Neural progenitor cell (in vitro differentiated cells): Measurements from ENCODE around the gene TMUB2. TPM values are rescaled to one million over a fixed set of nuclear protein-coding genes. Genes with fewer than 3 reads are reported as not detected.

Source experiments
- DNase-seq: peaks from one replicate; pipeline ENCODE4 v3.0.0-alpha.2; 2016; ENCODE audit warnings: low spot score
- H2AFZ ChIP-seq: fragments of 200-600 bp; sonication (generic); replicated peaks from 2 replicates; pipeline ENCODE4 v1.6.1; 2016; ENCODE audit warnings: antibody characterized with exemption
- H3F3A ChIP-seq: fragments of 200-600 bp; sonication (generic); 2 replicates; pipeline ENCODE4 v1.6.1; 2016; ENCODE audit warnings: antibody characterized with exemption, low read depth
- H3K27ac ChIP-seq: fragments of 200-600 bp; sonication (generic); 2 replicates; pipeline ENCODE4 v1.5.1; 2016; ENCODE audit warnings: mild to moderate bottlenecking
- H3K27me3 ChIP-seq: fragments of 200-600 bp; sonication (generic); 2 replicates; pipeline ENCODE4 v1.6.1; 2016; ENCODE audit warnings: mild to moderate bottlenecking, moderate library complexity
- H3K36me3 ChIP-seq: fragments of 200-600 bp; sonication (generic); 2 replicates; pipeline ENCODE4 v1.5.1; 2016
- H3K4me1 ChIP-seq: fragments of 200-600 bp; sonication (generic); 2 replicates; pipeline ENCODE4 v1.6.1; 2016; ENCODE audit warnings: mixed run types
- H3K4me2 ChIP-seq: fragments of 200-600 bp; sonication (generic); 2 replicates; pipeline ENCODE4 v1.6.1; 2016
- H3K4me3 ChIP-seq: fragments of 200-600 bp; sonication (generic); 2 replicates; pipeline ENCODE4 v1.5.1; 2016
- H3K79me2 ChIP-seq: fragments of 200-600 bp; sonication (generic); 2 replicates; pipeline ENCODE4 v1.6.1; 2016; ENCODE audit warnings: low read depth
- H3K9ac ChIP-seq: fragments of 200-600 bp; sonication (generic); 2 replicates; pipeline ENCODE4 v1.6.1; 2016
- H3K9me3 ChIP-seq: fragments of 200-600 bp; sonication (generic); 2 replicates; pipeline ENCODE4 v1.5.1; 2016; ENCODE audit warnings: low read depth
- H4K20me1 ChIP-seq: fragments of 200-600 bp; sonication (generic); 2 replicates; pipeline ENCODE4 v1.6.1; 2016; ENCODE audit warnings: low read depth
- H3K27ac Mint-ChIP-seq: 3 replicates; pipeline ENCODE4 v1.8.0; 2021; ENCODE audit warnings: mixed read lengths
- H3K27me3 Mint-ChIP-seq: 2 replicates; pipeline ENCODE4 v1.8.0; 2022; ENCODE audit warnings: low read depth, mild to moderate bottlenecking, inconsistent platforms, moderate library complexity, mixed read lengths; ENCODE audit not compliant: insufficient read depth
- H3K36me3 Mint-ChIP-seq: 3 replicates; pipeline ENCODE4 v1.8.0; 2021; ENCODE audit warnings: mixed read lengths
- H3K4me1 Mint-ChIP-seq: 3 replicates; pipeline ENCODE4 v1.8.0; 2021; ENCODE audit warnings: mixed read lengths
- H3K4me3 Mint-ChIP-seq: 3 replicates; pipeline ENCODE4 v1.8.0; 2021; ENCODE audit warnings: mild to moderate bottlenecking, moderate library complexity, mixed read lengths
- H3K9me3 Mint-ChIP-seq: 3 replicates; pipeline ENCODE4 v1.8.0; 2020; ENCODE audit warnings: mixed read lengths
- CTCF ChIP-seq: fragments of 200-600 bp; sonication (generic); IDR thresholded peaks from 2 replicates; pipeline ENCODE4 v1.5.1; 2017; ENCODE audit warnings: antibody characterized with exemption, mild to moderate bottlenecking
- EZH2 ChIP-seq: fragments of 200-600 bp; sonication (generic); IDR thresholded peaks from 2 replicates; pipeline ENCODE4 v1.6.1; 2017; ENCODE audit warnings: antibody characterized with exemption, mild to moderate bottlenecking, moderate library complexity
- EZH2phosphoT487 ChIP-seq: fragments of 200-600 bp; sonication (generic); IDR thresholded peaks from 2 replicates; pipeline ENCODE4 v1.6.1; 2017; ENCODE audit warnings: antibody characterized with exemption
- total RNA-seq: library from RNA; depleted of rRNA; stranded (reverse); fragments of >200 nt; gene quantifications from 2 replicates; pipeline ENCODE4 v1.2.3, GENCODE V29; 2015; ENCODE audit warnings: low replicate concordance

Gene TMUB2
- total RNA-seq, 1 donor from 2014 or later, result 16.6 TPM

DNA sequence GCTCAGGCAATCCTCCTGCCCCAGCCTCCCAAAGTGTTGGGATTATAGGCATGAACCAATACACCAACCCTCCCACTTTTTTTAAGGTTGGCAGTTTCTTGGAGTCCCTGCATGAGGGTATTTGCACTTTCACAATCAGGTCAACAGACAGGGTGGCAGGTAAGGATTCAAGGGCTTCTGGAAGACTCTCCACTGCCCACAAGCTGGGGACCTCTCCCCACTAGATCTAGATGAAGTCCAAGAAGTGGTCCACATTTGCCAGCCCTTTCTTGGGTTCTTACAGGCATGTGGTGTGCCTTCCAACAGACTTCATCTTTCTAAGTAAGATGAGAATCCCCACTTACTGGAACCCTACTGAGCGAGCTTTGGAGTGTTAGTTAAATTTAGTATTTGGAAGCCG, 12.3 kb upstream of the TMUB2 start:
- Histone ChIP-seq H3K9ac (no peak overlapping the region), H2AFZ (no peak overlapping the region), H3K27me3 (no peaks in the 10 kb centered on the region), H3K9me3 (no peaks in the 10 kb centered on the region), H4K20me1 (no peaks in the 10 kb centered on the region), H3K79me2 (no peaks in the 10 kb centered on the region), H3K4me2 (no peak overlapping the region), H3K4me3 (no peak overlapping the region), H3F3A (no peaks in the 10 kb centered on the region), H3K36me3 (no peaks in the 10 kb centered on the region), H3K4me1 (peaks cover 11% of the 10 kb centered on the region), H3K27ac (no peak overlapping the region)
- Mint-ChIP-seq H3K27ac (no peak overlapping the region), H3K36me3 (peaks cover 15% of the 10 kb centered on the region), H3K4me3 (no peak overlapping the region), H3K4me1 (peaks cover 9% of the 10 kb centered on the region), H3K27me3 (peaks cover 4% of the 10 kb centered on the region), H3K9me3 (no peaks in the 10 kb centered on the region)
- TF ChIP-seq CTCF (no peak), EZH2 (no peak), EZH2phosphoT487 (no peak)
- no peak for DNase-seq

- no peak overlapping the region for H2AFZ ChIP-seq
- H3K4me2 ChIP-seq, result no peak overlapping the region
- H3K36me3 ChIP-seq, result no peaks in the 10 kb centered on the region
- no peaks in the 10 kb centered on the region for H3K9me3 Mint-ChIP-seq
- H4K20me1 ChIP-seq, result no peaks in the 10 kb centered on the region
- H3K27me3 ChIP-seq, result no peaks in the 10 kb centered on the region
- DNase-seq, result no peak
- peaks cover 7% of the 10 kb centered on the region for H3K4me1 Mint-ChIP-seq
- no peak overlapping the region for H3K9ac ChIP-seq
- H3K27ac Mint-ChIP-seq, result no peak overlapping the region
- H3K9me3 ChIP-seq, result no peaks in the 10 kb centered on the region
- H3K4me3 Mint-ChIP-seq, result no peak overlapping the region
- H3K36me3 Mint-ChIP-seq, result peaks cover 15% of the 10 kb centered on the region
- H3K27me3 Mint-ChIP-seq, result peaks cover 4% of the 10 kb centered on the region
- H3K27ac ChIP-seq, result no peak overlapping the region
- H3K4me3 ChIP-seq, result no peak overlapping the region
- H3K79me2 ChIP-seq, result no peaks in the 10 kb centered on the region
- peaks cover under 1% of the 10 kb centered on the region for H3K4me1 ChIP-seq
- H3F3A ChIP-seq, result no peaks in the 10 kb centered on the region
- TF ChIP-seq EZH2phosphoT487, result no peak
- TF ChIP-seq EZH2, result no peak
- no peak for TF ChIP-seq CTCF
Observed at GRCh38 chr17:44176257-44176656, 10.5 kb upstream of the TMUB2 start.

GRCh38 chr17:44176671-44177501, 9.9 kb upstream of the TMUB2 start:
- Histone ChIP-seq H3K4me1 (no peaks in the 10 kb centered on the region), H3F3A (no peaks in the 10 kb centered on the region), H3K9me3 (no peaks in the 10 kb centered on the region), H3K79me2 (peaks cover 5% of the 10 kb centered on the region), H3K4me3 (no peak overlapping the region), H3K4me2 (no peak overlapping the region), H3K27me3 (no peaks in the 10 kb centered on the region), H3K27ac (no peak overlapping the region), H3K36me3 (peaks cover 3% of the 10 kb centered on the region), H2AFZ (no peak overlapping the region), H3K9ac (no peak overlapping the region), H4K20me1 (no peaks in the 10 kb centered on the region)
- peaks cover 4% of the 10 kb centered on the region for H3K4me1 Mint-ChIP-seq
- peaks cover 3% of the 10 kb centered on the region for H3K9me3 Mint-ChIP-seq
- H3K27me3 Mint-ChIP-seq, result peaks cover 6% of the 10 kb centered on the region
- H3K36me3 Mint-ChIP-seq, result peaks cover 20% of the 10 kb centered on the region
- no peak overlapping the region for H3K4me3 Mint-ChIP-seq
- H3K27ac Mint-ChIP-seq, result no peak overlapping the region
- no peak for TF ChIP-seq EZH2
- TF ChIP-seq CTCF, result no peak
- TF ChIP-seq EZH2phosphoT487, result no peak
- no peak for DNase-seq
